Muscle of arm (tissue), 12 donors: ENCODE measurements around the gene RPL41. TPM values are rescaled to one million over a fixed set of nuclear protein-coding genes. Genes with fewer than 3 reads are reported as not detected.
A peak's percentile ranks its signal among the peaks of the same experiment; 100 is the strongest.
"Not testable (repeated sequence)": the region's sequence is repeated elsewhere in the genome, so short reads cannot be mapped to it uniquely, and the experiment has no call there.

Experiments used
- DNase-seq: peaks from one replicate; pipeline ENCODE4 v3.0.0-alpha.2; 2013
- polyA plus RNA-seq, 12 donors: library from polyadenylated mRNA; unstranded; fragments of 120-200 nt; gene quantifications; one replicate each; pipeline ENCODE4 v1.2.1, GENCODE V29; 2013; ENCODE audit not compliant: insufficient read length in 12 of 12

Gene RPL41
- polyA plus RNA-seq, 12 donors = 2,042 to 11,980 (median 5,603) TPM

DNA sequence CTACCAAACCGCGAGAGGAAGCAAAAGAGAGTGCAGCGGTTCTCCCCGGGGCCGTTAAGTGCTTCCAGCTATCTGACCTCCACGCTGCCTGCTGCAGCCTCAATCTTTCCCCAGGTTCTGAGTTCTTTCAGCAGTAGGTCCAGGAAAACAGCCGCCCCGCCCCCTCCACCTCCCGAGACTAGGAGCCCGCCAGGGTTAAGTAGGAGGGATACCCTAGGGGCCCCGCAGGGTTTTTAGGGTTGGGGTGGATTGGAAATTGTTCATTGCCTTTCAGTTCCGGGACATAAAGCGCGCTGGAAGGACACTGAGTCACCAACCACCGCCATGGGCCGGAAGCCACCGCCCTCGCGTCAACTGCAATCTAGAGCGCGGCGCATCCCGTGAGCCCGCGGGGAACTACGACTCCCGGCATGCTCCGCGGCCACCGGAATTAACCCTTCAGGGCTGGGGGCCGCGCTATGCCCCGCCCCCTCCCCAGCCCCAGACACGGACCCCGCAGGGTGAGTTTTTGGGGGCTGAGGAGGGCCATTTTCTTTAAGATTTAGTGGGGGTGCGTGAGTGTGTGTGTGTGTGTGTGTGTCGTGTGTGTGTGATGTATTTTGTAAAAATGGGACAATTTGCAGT, 35.8 kb downstream of the RPL41 start, which contains the start of gene MYL6B:
Gene MYL6B, plus strand, starts transcription at position 456 of the 624 bp plus-strand sequence. CDS start 1,332 bp downstream, outside the sequence.
- DNase-seq = peak; percentile 95

DNA sequence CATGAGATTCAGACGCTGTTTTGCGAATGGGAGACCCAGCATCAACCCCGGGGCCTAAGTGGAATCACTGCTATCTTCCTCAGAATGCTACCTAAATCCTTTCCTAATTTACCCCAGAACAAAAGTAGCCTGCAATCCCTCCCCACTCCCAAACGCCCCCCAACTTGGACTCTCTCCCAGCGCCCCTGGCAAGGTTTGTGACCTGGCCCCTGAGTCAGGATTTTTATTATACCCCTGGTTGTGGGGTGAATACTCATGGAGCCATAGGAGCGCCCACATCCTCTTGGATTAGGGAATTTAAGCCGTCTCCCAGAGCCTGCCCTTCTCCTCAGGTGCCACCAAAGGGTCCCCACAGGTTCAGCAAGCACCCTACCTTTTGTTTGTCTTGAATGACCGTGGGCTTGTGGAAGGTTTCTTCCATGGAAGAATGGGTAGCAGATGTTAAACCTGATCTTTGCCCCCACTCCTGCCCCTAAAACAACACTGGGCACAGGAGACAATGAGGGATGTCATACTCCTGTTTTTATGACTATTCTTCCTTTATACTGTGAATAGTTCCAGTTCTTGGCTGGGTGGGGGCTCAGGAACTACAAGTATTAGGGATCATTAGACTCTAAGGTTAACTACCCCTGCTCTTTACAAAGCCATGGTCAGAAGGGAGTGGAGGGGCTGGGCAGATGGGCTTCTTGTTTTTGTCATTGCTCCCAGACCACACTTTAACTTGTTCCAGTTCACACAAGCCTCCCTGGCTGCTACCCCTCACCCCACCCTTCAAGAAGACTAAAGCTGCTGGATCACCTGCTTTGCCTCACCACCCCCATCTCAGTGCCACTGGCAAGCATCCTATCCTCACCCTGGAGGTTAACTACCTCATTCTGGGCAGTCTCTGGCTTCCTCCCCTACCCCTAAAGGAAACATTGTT, 36.6 kb downstream of the RPL41 start:
- DNase-seq = no peak

DNA sequence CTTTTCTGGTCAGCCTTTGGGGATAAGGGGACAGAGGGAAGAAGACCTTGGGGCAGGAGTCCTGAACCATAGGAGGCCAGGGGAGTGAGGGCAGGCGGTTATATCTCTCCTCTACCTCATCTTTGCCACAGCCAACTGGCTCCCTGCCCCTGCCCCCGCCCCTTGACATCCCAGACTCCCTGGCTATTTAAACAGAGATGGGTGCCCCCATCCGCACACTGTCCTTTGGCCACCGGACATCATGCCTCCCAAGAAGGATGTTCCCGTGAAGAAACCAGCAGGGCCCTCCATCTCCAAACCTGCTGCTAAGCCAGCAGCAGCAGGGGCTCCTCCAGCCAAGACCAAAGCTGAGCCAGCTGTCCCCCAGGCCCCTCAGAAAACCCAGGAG, 37.2 kb downstream of the RPL41 start:
- no peak for DNase-seq

DNA sequence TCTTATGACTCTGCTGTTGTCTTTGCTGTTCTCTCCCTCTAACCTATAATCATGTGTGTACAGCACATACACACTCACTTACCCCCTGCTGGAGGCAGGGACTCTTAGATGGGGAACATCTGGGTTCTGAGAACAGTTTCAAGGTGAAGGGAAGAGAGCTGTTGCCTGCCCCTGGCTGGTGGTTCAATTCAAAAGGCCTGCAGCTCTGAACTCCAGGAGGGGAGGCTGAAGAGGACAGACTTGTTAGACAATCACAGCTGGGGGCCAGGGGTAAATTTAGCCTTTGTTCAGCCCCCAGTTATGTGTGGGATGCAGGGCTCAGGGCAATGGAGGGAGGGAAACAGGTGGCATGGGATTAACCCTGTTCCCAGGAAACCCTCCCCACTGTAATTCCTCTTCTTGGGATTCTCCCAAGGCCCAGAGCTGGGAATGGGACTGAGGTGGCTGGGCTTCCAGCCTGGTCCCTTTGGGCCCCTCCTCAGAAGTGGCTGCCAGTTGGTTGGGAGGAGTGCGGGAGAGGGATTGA, 37.9 kb downstream of the RPL41 start:
- no peak for DNase-seq

DNA sequence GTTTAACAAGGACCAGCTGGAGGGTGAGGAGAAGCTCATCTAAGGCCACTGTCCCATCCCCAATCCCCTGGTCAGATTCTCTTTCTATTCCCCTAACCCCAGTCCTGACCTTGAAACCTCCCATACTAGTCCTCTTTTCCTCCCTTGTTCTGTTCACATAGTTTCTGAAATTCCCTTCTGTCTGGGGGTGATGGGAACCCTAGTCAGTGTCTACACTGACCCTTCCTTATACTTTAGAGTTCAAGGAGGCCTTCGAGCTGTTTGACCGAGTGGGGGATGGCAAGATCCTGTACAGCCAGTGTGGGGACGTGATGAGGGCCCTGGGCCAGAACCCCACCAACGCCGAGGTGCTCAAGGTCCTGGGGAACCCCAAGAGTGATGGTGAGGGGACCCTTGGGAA, 38.4 kb downstream of the RPL41 start:
- DNase-seq = no peak

DNA sequence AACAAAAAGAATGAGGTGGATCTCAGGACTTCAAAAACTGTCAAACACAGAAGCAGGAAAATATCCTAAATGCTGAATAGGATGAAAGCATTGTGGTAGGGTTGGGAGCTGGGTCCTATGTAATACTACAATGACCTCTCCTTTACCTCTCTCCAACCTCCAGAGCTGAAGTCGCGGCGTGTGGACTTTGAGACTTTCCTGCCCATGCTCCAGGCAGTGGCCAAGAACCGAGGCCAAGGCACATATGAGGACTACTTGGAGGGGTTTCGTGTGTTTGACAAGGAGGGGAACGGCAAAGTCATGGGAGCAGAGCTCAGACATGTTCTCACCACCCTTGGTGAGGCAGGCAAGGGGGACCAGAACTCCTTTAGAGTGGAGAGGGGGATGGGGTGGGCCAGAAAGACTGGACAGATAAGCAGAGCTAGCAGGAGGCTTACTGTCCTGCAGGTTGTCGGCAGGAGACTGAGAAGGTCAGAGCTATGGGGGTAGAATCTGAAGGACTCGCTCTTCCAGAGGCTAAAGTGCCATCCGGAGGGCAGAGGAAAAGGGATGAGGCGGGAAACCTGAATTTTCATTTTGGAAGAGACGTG, 38.9 kb downstream of the RPL41 start:
- no peak for DNase-seq

DNA sequence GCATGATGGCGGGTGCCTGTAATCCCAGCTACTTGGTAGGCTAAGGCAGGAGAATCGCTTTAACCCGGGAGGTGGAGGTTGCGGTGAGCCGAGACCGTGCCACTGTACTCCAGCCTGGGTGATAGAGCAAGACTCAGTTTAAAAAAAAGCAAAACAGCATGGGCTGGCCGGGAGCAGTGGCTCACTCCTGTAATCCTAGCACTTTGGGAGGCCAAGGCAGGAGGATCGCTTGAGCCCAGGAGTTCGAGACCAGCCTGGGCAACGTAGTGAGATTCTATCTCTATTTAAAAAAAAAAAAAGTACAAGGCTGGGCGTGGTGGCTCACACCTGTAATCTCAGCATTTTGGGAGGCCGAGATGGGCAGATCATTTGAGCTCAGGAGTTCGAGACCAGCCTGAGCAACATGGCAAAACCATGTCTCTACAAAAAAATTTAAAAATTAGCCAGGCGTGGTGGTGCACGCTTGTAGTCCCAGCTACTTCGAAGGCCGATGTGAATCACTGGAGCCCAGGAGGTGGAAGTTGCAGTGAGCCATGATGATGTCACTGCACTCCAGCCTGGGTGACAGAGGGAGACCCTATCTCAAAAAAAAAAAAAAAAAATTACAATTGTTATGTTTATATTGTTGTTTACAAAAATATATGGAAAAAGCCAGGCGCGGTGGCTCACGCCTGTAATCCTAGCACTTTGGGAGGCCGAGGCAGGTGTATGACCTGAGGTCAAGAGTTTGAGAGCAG, 40.2 kb downstream of the RPL41 start:
- not testable (repeated sequence) for DNase-seq

DNA sequence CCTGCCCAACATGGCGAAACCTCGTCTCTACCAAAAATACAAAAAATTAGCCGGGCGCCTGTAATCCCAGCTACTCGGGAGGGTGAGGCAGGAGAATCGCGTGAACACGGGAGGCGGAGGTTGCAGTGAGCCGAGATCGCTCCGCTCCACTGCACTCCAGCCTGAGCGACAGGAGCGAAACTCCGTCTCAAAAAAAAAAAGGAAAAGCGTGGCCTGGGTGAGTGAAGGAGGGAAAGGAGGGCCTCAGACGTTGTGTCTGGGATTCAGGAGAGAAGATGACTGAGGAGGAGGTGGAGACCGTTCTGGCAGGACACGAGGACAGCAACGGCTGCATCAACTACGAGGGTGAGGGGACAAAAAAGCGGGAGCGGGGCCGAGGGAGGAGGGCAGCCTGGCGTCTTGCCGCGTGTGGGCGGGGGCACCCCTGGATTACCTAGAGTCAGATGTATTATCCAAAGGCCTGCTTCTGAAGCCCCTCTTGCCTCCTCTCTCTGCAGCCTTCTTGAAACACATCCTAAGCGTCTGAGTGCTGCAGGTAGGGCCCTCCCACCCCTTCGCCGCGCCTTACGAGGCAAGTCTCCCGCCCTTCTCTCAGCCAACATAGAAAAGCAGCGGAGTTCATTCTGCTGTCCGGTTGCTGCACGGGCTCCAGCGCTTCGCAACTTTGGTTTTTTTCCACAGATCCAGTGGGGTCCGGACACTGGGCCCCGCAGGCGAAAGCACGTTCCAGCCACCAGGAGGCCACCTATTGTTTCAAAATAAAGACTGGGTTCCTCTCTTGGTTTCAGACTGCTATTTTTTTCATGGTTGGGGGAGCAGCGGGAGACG, 41.0 kb downstream of the RPL41 start:
- DNase-seq = peak; percentile 92

DNA sequence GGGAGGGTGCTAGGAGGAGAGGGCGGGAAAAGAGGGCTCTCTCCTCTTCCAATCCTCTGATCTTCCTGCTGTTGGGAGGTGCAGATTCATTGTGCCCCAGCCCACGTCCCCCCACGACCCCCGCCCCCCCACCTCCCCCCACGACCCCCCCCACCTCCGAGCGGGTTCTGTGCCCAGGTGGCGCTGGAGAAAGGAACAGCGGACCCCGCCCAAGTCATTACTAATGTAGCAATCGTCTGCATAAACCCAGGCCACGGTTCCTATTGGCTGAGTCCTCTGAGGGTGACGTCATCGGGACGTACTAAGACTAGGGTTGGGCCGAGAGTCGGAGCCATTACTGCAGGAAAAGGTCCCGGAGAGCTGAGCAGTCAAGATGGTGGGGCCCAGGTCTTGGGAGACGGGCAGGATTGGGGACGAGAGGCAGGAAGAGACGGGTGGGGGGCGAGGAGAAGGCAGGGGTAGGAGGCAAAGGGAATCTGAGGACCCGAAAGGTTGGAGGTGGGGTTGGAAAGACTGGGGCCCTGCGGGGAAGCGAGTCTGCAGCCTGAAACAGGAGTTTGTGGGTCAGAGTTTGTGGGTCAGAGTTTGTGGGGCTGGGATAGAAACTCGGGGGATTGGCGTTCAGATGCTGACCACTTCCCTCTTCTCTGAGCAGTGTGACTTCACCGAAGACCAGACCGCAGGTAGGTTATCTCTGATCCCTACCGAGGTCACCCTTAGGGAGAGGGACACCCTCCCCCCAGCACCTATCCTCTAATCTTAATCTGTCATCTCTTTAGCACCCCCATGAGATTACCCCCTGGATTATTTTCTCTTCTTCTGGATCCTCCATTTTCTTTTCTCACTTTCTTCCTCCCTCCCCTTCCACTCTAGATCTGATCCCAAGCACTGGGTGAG, 41.8 kb downstream of the RPL41 start, which contains the start of gene MYL6:
Gene MYL6, plus strand, starts transcription at position 331 of the 897 bp plus-strand sequence. Its CDS starts 43 bp downstream, at position 374.
- peak; percentile 98 for DNase-seq

DNA sequence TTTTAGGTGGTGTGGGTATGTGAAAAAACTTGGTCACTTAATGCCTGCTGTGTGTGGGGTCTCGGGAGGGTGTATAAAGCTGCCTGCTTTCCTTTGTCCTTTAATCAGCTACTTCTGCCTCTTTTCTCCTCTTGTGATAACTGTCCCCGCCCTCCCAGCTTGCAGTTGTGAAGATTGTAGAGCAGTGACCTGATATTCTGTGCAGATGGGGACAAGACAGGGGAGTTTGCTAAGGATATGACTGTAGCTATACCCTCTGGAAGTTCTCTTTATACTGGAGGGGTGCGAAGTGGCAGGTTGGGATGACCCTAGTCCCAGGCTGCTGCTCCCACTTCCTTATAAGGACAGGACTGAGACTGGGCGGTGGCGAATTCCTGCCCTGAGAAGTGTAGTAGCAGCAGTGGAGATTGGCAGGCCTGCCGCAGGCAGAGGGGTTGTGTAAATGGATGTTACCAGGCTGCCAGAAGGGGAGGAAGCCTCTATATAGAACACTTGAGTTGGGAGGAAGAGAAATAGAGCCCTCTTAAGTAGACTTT, 42.6 kb downstream of the RPL41 start:
- peak; percentile 51 for DNase-seq

DNA sequence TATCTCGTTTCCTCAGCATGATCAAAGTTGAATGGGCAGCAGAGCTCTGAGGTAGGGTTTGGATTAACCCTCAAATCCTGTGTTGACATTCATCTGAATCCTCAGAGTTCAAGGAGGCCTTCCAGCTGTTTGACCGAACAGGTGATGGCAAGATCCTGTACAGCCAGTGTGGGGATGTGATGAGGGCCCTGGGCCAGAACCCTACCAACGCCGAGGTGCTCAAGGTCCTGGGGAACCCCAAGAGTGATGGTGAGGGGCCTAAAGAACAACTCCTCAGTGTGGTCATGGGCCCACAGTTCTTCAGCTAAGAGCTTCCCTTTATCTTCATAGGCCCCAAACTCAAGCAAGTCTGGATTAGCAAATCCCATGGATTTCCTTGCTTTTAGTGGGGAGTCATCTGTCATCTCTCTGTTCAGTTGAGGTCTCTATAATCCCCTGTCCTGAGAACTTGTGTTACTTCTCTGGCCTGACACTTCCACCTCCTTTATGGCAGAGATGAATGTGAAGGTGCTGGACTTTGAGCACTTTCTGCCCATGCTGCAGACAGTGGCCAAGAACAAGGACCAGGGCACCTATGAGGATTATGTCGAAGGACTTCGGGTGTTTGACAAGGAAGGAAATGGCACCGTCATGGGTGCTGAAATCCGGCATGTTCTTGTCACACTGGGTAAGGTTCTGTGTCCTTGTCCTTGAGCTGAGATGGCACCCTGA, 43.2 kb downstream of the RPL41 start:
- no peak for DNase-seq

DNA sequence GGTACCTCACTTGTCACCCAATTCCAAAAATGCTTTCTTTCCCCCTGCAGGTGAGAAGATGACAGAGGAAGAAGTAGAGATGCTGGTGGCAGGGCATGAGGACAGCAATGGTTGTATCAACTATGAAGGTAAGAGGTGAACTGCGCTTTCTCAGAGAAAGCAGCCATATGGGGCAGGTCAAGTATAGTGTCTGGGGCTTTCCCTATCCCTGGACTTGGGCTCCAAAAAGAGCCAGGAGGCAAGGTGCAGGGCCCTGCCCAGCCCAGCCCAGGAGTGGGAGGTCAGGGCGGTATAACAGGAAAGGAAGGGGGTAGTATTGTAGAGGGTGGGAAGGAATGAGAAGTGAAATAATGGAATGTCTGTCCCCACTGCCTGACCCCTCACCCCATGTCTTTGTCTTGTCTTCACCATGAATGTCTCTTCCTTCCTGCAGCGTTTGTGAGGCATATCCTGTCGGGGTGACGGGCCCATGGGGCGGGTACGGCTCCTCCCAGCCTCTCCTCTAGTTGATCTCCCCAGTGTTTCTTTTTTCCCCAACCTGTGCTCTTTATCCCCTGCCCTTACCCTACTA, 43.8 kb downstream of the RPL41 start:
- DNase-seq = no peak

DNA sequence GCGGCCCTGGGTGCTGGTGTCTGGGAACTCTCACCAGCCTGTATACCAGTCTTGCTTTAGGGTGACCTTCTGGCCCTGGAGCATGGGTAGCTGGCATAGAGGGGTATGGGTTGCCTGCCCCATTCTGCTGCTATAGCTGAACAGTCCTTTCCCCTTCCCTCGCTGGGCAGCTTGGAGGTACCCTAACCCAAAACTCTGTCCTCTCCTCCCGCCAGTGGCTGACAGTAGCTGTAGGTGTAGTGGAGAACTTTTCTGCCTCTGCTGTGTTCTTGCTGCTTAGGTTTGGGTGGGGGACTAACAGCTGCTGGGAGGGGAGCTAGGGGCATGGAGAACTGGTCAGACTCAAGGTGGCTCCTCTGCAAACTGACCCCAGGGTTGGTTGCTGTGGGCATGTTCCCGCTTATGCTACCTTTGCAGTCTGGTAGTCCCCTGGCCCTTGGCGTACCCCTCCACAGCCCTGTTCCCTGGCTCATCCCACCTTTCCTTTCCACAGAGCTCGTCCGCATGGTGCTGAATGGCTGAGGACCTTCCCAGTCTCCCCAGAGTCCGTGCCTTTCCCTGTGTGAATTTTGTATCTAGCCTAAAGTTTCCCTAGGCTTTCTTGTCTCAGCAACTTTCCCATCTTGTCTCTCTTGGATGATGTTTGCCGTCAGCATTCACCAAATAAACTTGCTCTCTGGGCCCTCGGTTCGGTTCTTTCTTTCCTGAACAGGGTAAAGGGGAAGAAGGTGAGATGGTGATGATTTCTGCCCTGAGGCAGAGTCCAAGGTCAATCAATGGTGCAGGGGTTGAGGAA, 44.7 kb downstream of the RPL41 start:
- DNase-seq = no peak

DNA sequence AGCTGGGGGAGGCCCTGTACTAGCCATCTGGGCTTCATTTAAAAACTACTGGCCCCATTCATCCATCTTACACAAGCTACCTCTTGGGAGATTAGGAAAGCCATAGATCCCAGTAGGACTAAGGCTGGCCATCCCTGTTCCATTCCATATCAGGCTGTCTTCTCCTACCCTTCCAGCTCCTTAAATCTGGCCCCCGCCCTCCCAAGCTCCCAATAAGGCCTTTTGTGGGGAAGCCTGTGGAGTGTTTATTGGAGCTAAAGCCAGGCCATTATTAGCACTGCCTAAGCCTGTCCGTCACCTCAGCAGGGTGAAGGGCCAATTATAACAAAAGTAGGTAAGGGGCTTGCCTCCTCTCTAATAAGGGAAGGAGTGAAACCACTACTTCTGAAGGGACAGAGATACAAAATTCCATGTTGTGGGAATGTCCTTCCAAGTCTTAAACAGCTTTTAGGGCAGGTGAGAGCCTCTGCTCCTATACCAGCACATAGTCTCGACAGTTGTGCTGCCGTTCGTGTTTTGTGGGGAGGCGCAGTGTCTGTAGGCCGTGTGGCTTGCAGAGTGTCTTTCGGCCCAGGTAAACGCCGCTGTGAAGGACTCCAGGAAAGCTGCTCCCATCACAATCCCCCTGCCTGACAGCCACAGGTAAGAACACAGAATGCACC, 45.4 kb downstream of the RPL41 start:
- DNase-seq = no peak

DNA sequence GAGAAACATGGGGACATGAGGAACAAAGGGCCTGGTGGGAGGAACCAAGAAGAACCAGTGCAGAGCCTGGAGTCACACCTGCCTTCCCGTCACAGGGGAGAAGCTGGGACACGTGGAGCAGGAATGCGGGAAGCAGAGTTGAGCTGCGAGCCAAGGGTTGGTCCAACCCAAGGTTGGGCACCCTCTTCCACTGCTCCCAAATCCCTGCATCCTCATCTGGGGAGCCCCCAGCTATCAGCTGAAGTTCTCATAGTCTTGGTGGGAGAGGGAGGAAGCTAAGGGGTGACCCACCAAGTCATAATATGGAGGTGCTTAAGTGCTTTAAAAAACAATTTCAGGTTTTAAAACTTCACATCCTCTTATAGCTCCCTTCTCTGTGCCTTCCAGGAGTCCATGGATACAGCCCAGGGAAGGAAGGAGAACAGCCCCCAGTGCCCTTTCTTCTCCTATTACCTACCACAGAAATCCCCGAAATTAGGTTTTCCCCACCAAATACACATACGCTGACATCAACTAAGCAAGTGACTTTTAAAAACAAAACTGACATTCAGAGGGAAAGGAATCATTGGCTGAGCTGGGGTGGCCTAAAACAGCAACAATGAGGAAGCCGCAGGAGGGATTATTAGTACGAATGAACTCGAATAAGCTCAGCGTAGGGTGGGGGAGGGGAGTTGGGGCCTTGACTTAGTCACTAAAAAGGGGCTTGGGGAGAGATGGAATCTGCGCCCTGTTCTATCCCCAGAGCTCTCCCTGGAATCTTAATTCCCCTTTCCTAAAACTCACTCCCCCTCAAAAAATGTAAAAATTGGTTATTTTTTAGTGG, 46.2 kb downstream of the RPL41 start:
- no peak for DNase-seq
